Vagina (tissue), 2 donors: Measurements from ENCODE around the gene ANKRD44.

ENCODE experiments used
- CTCF ChIP-seq, 3 experiments: fragments of 450-650 bp in 2 of 3; fragments of 200-600 bp in 1 of 3; sonication (generic) in 1 of 3; IDR thresholded peaks; one replicate each; pipeline ENCODE4 v1.5.1; 2017 to 2019; ENCODE audit warnings: antibody characterized with exemption in 3 of 3, mild to moderate bottlenecking in 2 of 3, moderate library complexity in 2 of 3
- POLR2AphosphoS5 ChIP-seq, 2 donors: sonication (generic); formaldehyde crosslinking; IDR thresholded peaks; one replicate each; pipeline ENCODE4 v1.9.0; 2017; ENCODE audit warnings: antibody characterized with exemption in 2 of 2, mild to moderate bottlenecking in 2 of 2, low read depth in 1 of 2; ENCODE audit not compliant: insufficient read depth in 1 of 2

- TF ChIP-seq CTCF (IDR thresholded peaks at IDR 0.05) (no peak), POLR2AphosphoS5 (IDR thresholded peaks at IDR 0.05; ENCODE audit: insufficient read depth in 1 of 2, low read depth in 1 of 2) (no peak)
Observed at GRCh38 chr2:197071790-197072436, 238.7 kb downstream of the ANKRD44 start.
